ENCODE measurements around the gene GPR62. TPM values are rescaled to one million over a fixed set of nuclear protein-coding genes. Genes with fewer than 3 reads are reported as not detected.

GPR62 gene
- total RNA-seq, 3 donors from 2014 or later (not counting 1 experiment from before 2014, with no cell fraction given), result not detected

GRCh38 chr3:51962854-51963530 is 7.8 kb downstream of the GPR62 start:
- ATAC-seq, result no peak
- Mint-ChIP-seq H3K4me3 (no peak overlapping the region), H3K36me3 (no peaks in the 10 kb centered on the region), H3K4me1 (peaks cover 0 to 21% of the 10 kb centered on the region in 2 donors), H3K9me3 (no peaks in the 10 kb centered on the region), H3K27ac (no peak overlapping the region), H3K27me3 (ENCODE audit: low read depth in 2 of 2) (peaks cover 7 to 10% of the 10 kb centered on the region in 2 donors)
- Histone ChIP-seq H3K4me3 (ENCODE audit: low read length) (no peak overlapping the region), H3K27me3 (ENCODE audit: control insufficient read depth, insufficient read depth, low read length) (peaks cover 6% of the 10 kb centered on the region), H3K36me3 (ENCODE audit: control insufficient read depth, insufficient read depth, low read length) (no peaks in the 10 kb centered on the region), H3K4me1 (ENCODE audit: control insufficient read depth, insufficient read depth, low read length) (peaks cover 11% of the 10 kb centered on the region), H3K27ac (ENCODE audit: low read length) (no peak overlapping the region), H3K9me3 (ENCODE audit: control insufficient read depth, insufficient read depth, low read length) (no peaks in the 10 kb centered on the region)
- no peak for TF ChIP-seq CTCF (IDR thresholded peaks at IDR 0.05)
- intact Hi-C loops (cut with micrococcal nuclease), result no loop called here
- 89% methylated on average over 6 of the region's 6 CpGs for WGBS (ENCODE audit: insufficient coverage)
- no peak for DNase-seq

DNA sequence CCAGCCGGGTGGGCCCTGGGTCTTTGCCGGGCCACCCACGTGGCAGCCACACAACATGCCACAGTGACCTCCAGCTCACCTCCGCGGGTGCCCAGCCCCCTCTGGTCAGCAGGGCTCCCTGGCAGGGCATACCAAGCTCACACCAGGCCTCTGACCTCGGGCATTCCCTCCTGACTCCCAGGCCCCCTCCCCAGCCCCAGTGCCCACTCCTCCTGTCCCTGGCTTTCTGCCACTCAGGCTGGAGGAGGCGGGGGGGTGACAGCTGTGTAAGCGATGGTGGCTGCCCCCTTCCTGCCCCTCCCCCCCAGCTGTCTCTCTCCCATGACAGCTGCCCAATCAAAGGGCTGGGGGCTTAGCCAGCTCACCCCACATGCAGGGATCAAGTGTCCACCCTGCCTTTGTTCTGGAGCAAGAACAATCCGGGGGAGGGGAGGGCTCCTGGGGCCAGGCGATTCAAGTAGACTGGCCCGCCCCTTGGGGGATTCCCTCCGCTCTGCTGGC is 8.8 kb downstream of the GPR62 start:
- Histone ChIP-seq H3K36me3 (ENCODE audit: control insufficient read depth, insufficient read depth, low read length) (no peaks in the 10 kb centered on the region), H3K4me3 (ENCODE audit: low read length) (no peak overlapping the region), H3K9me3 (ENCODE audit: control insufficient read depth, insufficient read depth, low read length) (no peaks in the 10 kb centered on the region), H3K4me1 (ENCODE audit: control insufficient read depth, insufficient read depth, low read length) (peaks cover 18% of the 10 kb centered on the region), H3K27me3 (ENCODE audit: control insufficient read depth, insufficient read depth, low read length) (peaks cover 4% of the 10 kb centered on the region), H3K27ac (ENCODE audit: low read length) (no peak overlapping the region)
- Mint-ChIP-seq H3K9me3 (no peaks in the 10 kb centered on the region), H3K4me3 (no peak overlapping the region), H3K36me3 (no peaks in the 10 kb centered on the region), H3K27me3 (ENCODE audit: low read depth in 2 of 2) (peaks cover 0 to 6% of the 10 kb centered on the region in 2 donors), H3K4me1 (peaks cover 0 to 27% of the 10 kb centered on the region in 2 donors), H3K27ac (no peak overlapping the region)
- TF ChIP-seq CTCF (IDR thresholded peaks at IDR 0.05), result no peak
- no peak for ATAC-seq
- WGBS (ENCODE audit: insufficient coverage), result 81% methylated on average over 12 of the region's 12 CpGs
- no peak for DNase-seq
- intact Hi-C loops (cut with micrococcal nuclease), result no loop called here

DNA sequence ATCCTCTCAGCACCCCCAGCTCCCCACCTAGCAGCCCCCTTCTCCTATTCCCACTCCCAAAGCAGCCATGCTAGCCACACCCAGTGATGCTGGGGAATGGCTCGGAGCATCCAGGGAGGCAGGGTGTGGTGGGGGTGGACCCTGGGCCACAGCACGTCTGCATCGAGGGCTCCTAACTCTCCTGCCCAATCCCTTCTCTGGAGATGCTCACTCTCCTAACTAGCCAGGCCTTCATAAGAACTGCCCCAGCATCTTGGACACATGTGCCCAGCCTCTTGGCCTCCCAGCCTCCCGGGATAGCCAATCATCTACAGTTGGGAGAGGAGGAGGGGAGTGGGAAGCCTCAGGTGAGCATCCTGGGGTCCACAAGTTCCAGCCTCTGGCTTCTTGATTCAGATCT is 9.3 kb downstream of the GPR62 start:
- Mint-ChIP-seq H3K27ac (no peak overlapping the region), H3K36me3 (no peaks in the 10 kb centered on the region), H3K9me3 (no peaks in the 10 kb centered on the region), H3K27me3 (ENCODE audit: low read depth in 2 of 2) (peaks cover 0 to 6% of the 10 kb centered on the region in 2 donors), H3K4me3 (no peak overlapping the region), H3K4me1 (peaks cover 0 to 30% of the 10 kb centered on the region in 2 donors)
- Histone ChIP-seq H3K9me3 (ENCODE audit: control insufficient read depth, insufficient read depth, low read length) (no peaks in the 10 kb centered on the region), H3K4me1 (ENCODE audit: control insufficient read depth, insufficient read depth, low read length) (peaks cover 18% of the 10 kb centered on the region), H3K4me3 (ENCODE audit: low read length) (no peak overlapping the region), H3K36me3 (ENCODE audit: control insufficient read depth, insufficient read depth, low read length) (no peaks in the 10 kb centered on the region), H3K27me3 (ENCODE audit: control insufficient read depth, insufficient read depth, low read length) (peaks cover 3% of the 10 kb centered on the region), H3K27ac (ENCODE audit: low read length) (no peak overlapping the region)
- intact Hi-C loops (cut with micrococcal nuclease), result no loop called here
- 95% methylated on average over 4 of the region's 4 CpGs for WGBS (ENCODE audit: insufficient coverage)
- no peak for DNase-seq
- TF ChIP-seq CTCF (IDR thresholded peaks at IDR 0.05), result no peak
- no peak for ATAC-seq
